Measurements from ENCODE around the gene EYS.

DNA sequence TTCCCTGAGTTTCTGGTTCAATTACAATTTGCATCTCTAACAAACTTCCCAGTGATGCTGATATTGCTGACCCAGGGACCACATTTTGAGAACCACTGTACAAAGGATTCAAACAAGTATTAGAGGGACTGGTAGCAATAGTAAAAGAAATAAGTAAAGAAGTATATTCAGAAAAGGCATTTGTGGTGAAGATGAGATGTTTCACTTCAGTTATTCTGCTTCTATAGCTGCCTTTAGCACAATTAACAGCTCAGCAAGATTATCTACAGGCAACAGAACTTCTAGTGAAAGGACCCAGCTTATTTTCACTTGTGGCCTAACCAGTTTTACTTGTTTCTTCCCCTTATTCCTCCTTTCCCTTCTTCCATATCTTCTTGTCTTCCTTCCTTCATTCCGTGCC is 1922.0 kb downstream of the EYS start:
- TF ChIP-seq EZH2 (IDR thresholded peaks at IDR 0.05; ENCODE audit: insufficient read depth, poor library complexity, severe bottlenecking) (no peak), EZH2phosphoT487 (IDR thresholded peaks at IDR 0.05; ENCODE audit: insufficient read depth, low read depth) (no peak)

All from GM23248 (cell line).